HEK293 (cell line): ENCODE measurements around the gene CYB5R2.

Experiments
- CTCF ChIP-seq: fragments of 450-650 bp; formaldehyde crosslinking; IDR thresholded peaks from 2 replicates; pipeline ENCODE4 v1.5.1; 2016; ENCODE audit warnings: missing biosample characterization, missing genetic modification characterization
- ZBTB44 ChIP-seq: fragments of 450-650 bp; IDR thresholded peaks from 2 replicates; pipeline ENCODE4 v1.5.1; 2018; ENCODE audit warnings: missing biosample characterization, mild to moderate bottlenecking, missing genetic modification characterization
- ZNF391 ChIP-seq: fragments of 450-650 bp; formaldehyde crosslinking; IDR thresholded peaks from 2 replicates; pipeline ENCODE4 v1.5.1; 2016; ENCODE audit warnings: low read depth, missing biosample characterization, missing genetic modification characterization, borderline replicate concordance
- ZNF701 ChIP-seq: fragments of 450-650 bp; formaldehyde crosslinking; IDR thresholded peaks from 2 replicates; pipeline ENCODE4 v1.5.1; 2016; ENCODE audit warnings: missing biosample characterization, missing genetic modification characterization
- ZSCAN30 ChIP-seq: fragments of 450-650 bp; IDR thresholded peaks from 2 replicates; pipeline ENCODE4 v1.5.1; 2018; ENCODE audit warnings: missing biosample characterization, mild to moderate bottlenecking, missing genetic modification characterization, moderate library complexity

GRCh38 chr11:7617032-7617431, 56.3 kb downstream of the CYB5R2 start:
- TF ChIP-seq ZBTB44 (no peak), CTCF (tag by site-specific recombination) (no peak), ZNF701 (no peak), ZNF391 (tag by site-specific recombination) (no peak), ZSCAN30 (no peak)
